H9 (cell line): Measurements from ENCODE around the gene CACNB2. TPM values are rescaled to one million over a fixed set of nuclear protein-coding genes. Genes with fewer than 3 reads are reported as not detected.

Source experiments
- DNase-seq: peaks from one replicate; pipeline ENCODE4 v3.0.0-alpha.2; 2017
- H2AFZ ChIP-seq: one replicate; pipeline ENCODE4 v1.6.1; 2013; ENCODE audit warnings: mild to moderate bottlenecking, low read length, control low read depth, moderate library complexity
- H2AK5ac ChIP-seq: 2 replicates; pipeline ENCODE4 v1.6.1; 2013; ENCODE audit warnings: low read length, control low read depth, mixed read lengths; ENCODE audit not compliant: insufficient read length
- H2BK120ac ChIP-seq: one replicate; pipeline ENCODE4 v1.6.1; 2013; ENCODE audit warnings: low read depth, mild to moderate bottlenecking, low read length, control low read depth, inconsistent platforms; ENCODE audit not compliant: poor library complexity, severe bottlenecking
- H2BK12ac ChIP-seq: 2 replicates; pipeline ENCODE4 v1.6.1; 2013; ENCODE audit warnings: low read length, control low read depth, mixed read lengths, low read depth; ENCODE audit not compliant: insufficient read length
- H2BK15ac ChIP-seq: 2 replicates; pipeline ENCODE4 v1.6.1; 2013; ENCODE audit warnings: low read depth, low read length, control low read depth
- H2BK20ac ChIP-seq: one replicate; pipeline ENCODE4 v1.6.1; 2013; ENCODE audit warnings: low read depth, mild to moderate bottlenecking, low read length, control low read depth, inconsistent platforms; ENCODE audit not compliant: poor library complexity, severe bottlenecking
- H2BK5ac ChIP-seq: 2 replicates; pipeline ENCODE4 v1.6.1; 2013; ENCODE audit warnings: low read length, control low read depth, mixed read lengths; ENCODE audit not compliant: insufficient read length
- H3K14ac ChIP-seq: 2 replicates; pipeline ENCODE4 v1.6.1; 2013; ENCODE audit warnings: low read length, control low read depth; ENCODE audit not compliant: insufficient read depth
- H3K18ac ChIP-seq: 2 replicates; pipeline ENCODE4 v1.6.1; 2013; ENCODE audit warnings: low read depth, mild to moderate bottlenecking, mixed read lengths, low read length, control low read depth; ENCODE audit not compliant: insufficient read length
- H3K23ac ChIP-seq: 2 replicates; pipeline ENCODE4 v1.6.1; 2013; ENCODE audit warnings: low read length, control low read depth, mixed read lengths, low read depth; ENCODE audit not compliant: insufficient read length
- H3K23me2 ChIP-seq: 2 replicates; pipeline ENCODE4 v1.6.1; 2013; ENCODE audit warnings: low read depth, mild to moderate bottlenecking, mixed read lengths, low read length, control low read depth; ENCODE audit not compliant: insufficient read length, poor library complexity, severe bottlenecking
- H3K27ac ChIP-seq: 2 replicates; pipeline ENCODE4 v1.5.1; 2013; ENCODE audit warnings: low read length, control low read depth, mixed read lengths, low read depth; ENCODE audit not compliant: insufficient read length
- H3K27me3 ChIP-seq: 2 replicates; pipeline ENCODE4 v1.6.1; 2013; ENCODE audit warnings: low read length, control low read depth, inconsistent platforms; ENCODE audit not compliant: insufficient read depth
- H3K4ac ChIP-seq: 2 replicates; pipeline ENCODE4 v1.6.1; 2013; ENCODE audit warnings: low read depth, mild to moderate bottlenecking, control low read depth, inconsistent platforms, low read length, moderate library complexity
- H3K4me1 ChIP-seq: 2 replicates; pipeline ENCODE4 v1.6.1; 2013; ENCODE audit warnings: low read length, control low read depth, inconsistent platforms; ENCODE audit not compliant: insufficient read depth
- H3K4me2 ChIP-seq: 2 replicates; pipeline ENCODE4 v1.6.1; 2013; ENCODE audit warnings: low read length, control low read depth, mixed read lengths; ENCODE audit not compliant: insufficient read length, insufficient read depth
- H3K56ac ChIP-seq: 2 replicates; pipeline ENCODE4 v1.6.1; 2013; ENCODE audit warnings: low read depth, mild to moderate bottlenecking, mixed read lengths, low read length, control low read depth; ENCODE audit not compliant: insufficient read length
- H3K79me1 ChIP-seq: 2 replicates; pipeline ENCODE4 v1.6.1; 2013; ENCODE audit warnings: low read depth, mild to moderate bottlenecking, moderate library complexity, low read length, control low read depth, inconsistent platforms; ENCODE audit not compliant: insufficient read depth, poor library complexity, severe bottlenecking
- H3K79me2 ChIP-seq: 2 replicates; pipeline ENCODE4 v1.6.1; 2013; ENCODE audit warnings: low read length, control low read depth, inconsistent platforms; ENCODE audit not compliant: insufficient read depth
- H3K9ac ChIP-seq: 2 replicates; pipeline ENCODE4 v1.6.1; 2013; ENCODE audit warnings: low read length, control low read depth, mixed read lengths; ENCODE audit not compliant: insufficient read length; ENCODE audit errors: extremely low read depth
- H3K9me3 ChIP-seq: one replicate; pipeline ENCODE4 v1.6.1; 2013; ENCODE audit warnings: low read depth, low read length, inconsistent platforms; ENCODE audit not compliant: control insufficient read depth
- H3T11ph ChIP-seq: one replicate; pipeline ENCODE4 v1.6.1; 2013; ENCODE audit warnings: mild to moderate bottlenecking, low read length, control low read depth, inconsistent platforms
- H4K20me1 ChIP-seq: one replicate; pipeline ENCODE4 v1.6.1; 2013; ENCODE audit not compliant: control insufficient read depth, insufficient read length, insufficient read depth
- H4K5ac ChIP-seq: 2 replicates; pipeline ENCODE4 v1.6.1; 2013; ENCODE audit warnings: low read depth, mild to moderate bottlenecking, mixed read lengths, low read length, control low read depth; ENCODE audit not compliant: insufficient read length
- H4K8ac ChIP-seq: replicated peaks from 2 replicates; pipeline ENCODE4 v1.6.1; 2013; ENCODE audit warnings: low read length, control low read depth, mixed read lengths, low read depth; ENCODE audit not compliant: insufficient read length
- H4K91ac ChIP-seq: 2 replicates; pipeline ENCODE4 v1.6.1; 2013; ENCODE audit warnings: low read depth, mild to moderate bottlenecking, moderate library complexity, mixed read lengths, low read length, control low read depth; ENCODE audit not compliant: insufficient read length
- H3K27ac Mint-ChIP-seq, 3 experiments: 2 replicates in 2 of 3; 3 replicates in 1 of 3; pipeline ENCODE4 v1.8.0; 2020 to 2021; ENCODE audit warnings: mixed read lengths in 3 of 3, mild to moderate bottlenecking in 1 of 3, moderate library complexity in 1 of 3
- H3K27me3 Mint-ChIP-seq: 2 replicates; pipeline ENCODE4 v1.8.0; 2021; ENCODE audit warnings: low read depth, mild to moderate bottlenecking, moderate library complexity, mixed read lengths
- H3K36me3 Mint-ChIP-seq, 3 experiments: 2 replicates in 2 of 3; 3 replicates in 1 of 3; pipeline ENCODE4 v1.8.0; 2020 to 2021; ENCODE audit warnings: low read depth in 3 of 3, mixed read lengths in 3 of 3; ENCODE audit not compliant: insufficient read depth in 1 of 3
- H3K4me1 Mint-ChIP-seq, 2 experiments: 2 replicates each; pipeline ENCODE4 v1.8.0; 2020; ENCODE audit warnings: mixed read lengths in 2 of 2
- H3K4me3 Mint-ChIP-seq, 2 experiments: 2 replicates in 1 of 2; 3 replicates in 1 of 2; pipeline ENCODE4 v1.8.0; 2020 to 2021; ENCODE audit warnings: mild to moderate bottlenecking in 2 of 2, mixed read lengths in 2 of 2, moderate library complexity in 1 of 2
- H3K9me3 Mint-ChIP-seq, 2 experiments: 2 replicates in 1 of 2; 3 replicates in 1 of 2; pipeline ENCODE4 v1.8.0; 2020; ENCODE audit warnings: mild to moderate bottlenecking in 2 of 2, mixed read lengths in 2 of 2, moderate library complexity in 1 of 2
- WGBS: extraction: QIAGEN DNeasy Blood & Tissue Kit; methylation state at CpG from one replicate; pipeline ENCODE4 v1.1.7; 2013; ENCODE audit warnings: missing lambda C conversion rate, low lambda C conversion rate, mixed read lengths; ENCODE audit not compliant: insufficient read length; ENCODE audit errors: extremely low coverage; 5-methylcytosine and 5-hydroxymethylcytosine counted together
- total RNA-seq: library from RNA; stranded (reverse); gene quantifications from 2 replicates; pipeline ENCODE4 v1.2.1, GENCODE V29; 2021
- TF ChIP-seq, protein P1 (sequence below): fragments of 200-600 bp; sonication (generic); conservative IDR thresholded peaks from 3 replicates; pipeline ENCODE4 v1.8.0; 2021; ENCODE audit warnings: antibody characterized with exemption, mild to moderate bottlenecking

Gene CACNB2
- total RNA-seq, 1 experiment from 2014 or later, result 2.6 TPM

- no peaks in the 10 kb centered on the region for H3K4me1 ChIP-seq
- no peak overlapping the region for H3K4me2 ChIP-seq
- H3K9me3 ChIP-seq, result no peaks in the 10 kb centered on the region
- no peak overlapping the region for H2BK12ac ChIP-seq
- H3K27me3 Mint-ChIP-seq, result no peaks in the 10 kb centered on the region; the same call in 1 of the 2 replicates
- H3K36me3 Mint-ChIP-seq, result no peaks in the 10 kb centered on the region; a peak in 1 of 7 replicates
- peaks cover 0 to 6% of the 10 kb centered on the region in 2 experiments; a peak in 2 of 4 replicates for H3K4me1 Mint-ChIP-seq
- no peak overlapping the region for H3K56ac ChIP-seq
- no peaks in the 10 kb centered on the region for H4K20me1 ChIP-seq
- no peak overlapping the region for H3T11ph ChIP-seq
- no peak overlapping the region for H4K8ac ChIP-seq
- H3K23ac ChIP-seq, result no peak overlapping the region
- H3K79me1 ChIP-seq, result no peaks in the 10 kb centered on the region
- no peak overlapping the region for H3K9ac ChIP-seq
- no peak overlapping the region for H2BK5ac ChIP-seq
- H3K79me2 ChIP-seq, result no peaks in the 10 kb centered on the region
- WGBS, result no CpG with 5 or more reads among the region's 7 CpGs
- H2BK20ac ChIP-seq, result no peak overlapping the region
- no peaks in the 10 kb centered on the region for H3K9me3 Mint-ChIP-seq
- no peak overlapping the region for H3K27ac ChIP-seq
- TF ChIP-seq, protein P1, sequence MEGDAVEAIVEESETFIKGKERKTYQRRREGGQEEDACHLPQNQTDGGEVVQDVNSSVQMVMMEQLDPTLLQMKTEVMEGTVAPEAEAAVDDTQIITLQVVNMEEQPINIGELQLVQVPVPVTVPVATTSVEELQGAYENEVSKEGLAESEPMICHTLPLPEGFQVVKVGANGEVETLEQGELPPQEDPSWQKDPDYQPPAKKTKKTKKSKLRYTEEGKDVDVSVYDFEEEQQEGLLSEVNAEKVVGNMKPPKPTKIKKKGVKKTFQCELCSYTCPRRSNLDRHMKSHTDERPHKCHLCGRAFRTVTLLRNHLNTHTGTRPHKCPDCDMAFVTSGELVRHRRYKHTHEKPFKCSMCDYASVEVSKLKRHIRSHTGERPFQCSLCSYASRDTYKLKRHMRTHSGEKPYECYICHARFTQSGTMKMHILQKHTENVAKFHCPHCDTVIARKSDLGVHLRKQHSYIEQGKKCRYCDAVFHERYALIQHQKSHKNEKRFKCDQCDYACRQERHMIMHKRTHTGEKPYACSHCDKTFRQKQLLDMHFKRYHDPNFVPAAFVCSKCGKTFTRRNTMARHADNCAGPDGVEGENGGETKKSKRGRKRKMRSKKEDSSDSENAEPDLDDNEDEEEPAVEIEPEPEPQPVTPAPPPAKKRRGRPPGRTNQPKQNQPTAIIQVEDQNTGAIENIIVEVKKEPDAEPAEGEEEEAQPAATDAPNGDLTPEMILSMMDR, result no peak
- no peak overlapping the region for H3K27ac Mint-ChIP-seq
- H3K23me2 ChIP-seq, result no peaks in the 10 kb centered on the region
- no peak overlapping the region for H3K18ac ChIP-seq
- no peak overlapping the region for H4K5ac ChIP-seq
- H2AK5ac ChIP-seq, result no peak overlapping the region
- H3K14ac ChIP-seq, result no peak overlapping the region
- H3K4me3 Mint-ChIP-seq, result no peak overlapping the region
- no peak overlapping the region for H2BK15ac ChIP-seq
- H3K27me3 ChIP-seq, result no peaks in the 10 kb centered on the region
- H2BK120ac ChIP-seq, result no peak overlapping the region
- no peak overlapping the region for H3K4ac ChIP-seq
- H4K91ac ChIP-seq, result no peak overlapping the region
- no peak overlapping the region for H2AFZ ChIP-seq
- DNase-seq, result no peak
Measured at GRCh38 chr10:18252086-18252485, 111.9 kb downstream of the CACNB2 start.
